Measurements from ENCODE around the gene REEP1.

GRCh38 chr2:86176597-86176996, 160.8 kb downstream of the REEP1 start:
- TF ChIP-seq DPF2 (CRISPR knock-in tag; IDR thresholded peaks at IDR 0.05; ENCODE audit: borderline replicate concordance, low read depth) (no peak), BRCA1 (CRISPR knock-in tag; IDR thresholded peaks at IDR 0.05) (no peak), TRIM22 (IDR thresholded peaks at IDR 0.05) (no peak), SRF (IDR thresholded peaks at IDR 0.05; ENCODE audit: low read depth, low read length) (no peak), CTCF (CRISPR knock-in tag; IDR thresholded peaks at IDR 0.05) (no peak), MXI1 (IDR thresholded peaks at IDR 0.05; ENCODE audit: borderline replicate concordance, low read depth, low read length) (no peak), POLR2A (IDR thresholded peaks at IDR 0.05; ENCODE audit: insufficient read depth in 1 of 2, low read depth in 2 of 2, low read length in 2 of 2) (no peak), GRHL1 (CRISPR knock-in tag; conservative IDR thresholded peaks at IDR 0.05) (no peak), JUN (CRISPR knock-in tag; IDR thresholded peaks at IDR 0.05) (no peak), TCF7 (IDR thresholded peaks at IDR 0.05; ENCODE audit: low read depth) (no peak)
- TF ChIP-seq, protein P1, sequence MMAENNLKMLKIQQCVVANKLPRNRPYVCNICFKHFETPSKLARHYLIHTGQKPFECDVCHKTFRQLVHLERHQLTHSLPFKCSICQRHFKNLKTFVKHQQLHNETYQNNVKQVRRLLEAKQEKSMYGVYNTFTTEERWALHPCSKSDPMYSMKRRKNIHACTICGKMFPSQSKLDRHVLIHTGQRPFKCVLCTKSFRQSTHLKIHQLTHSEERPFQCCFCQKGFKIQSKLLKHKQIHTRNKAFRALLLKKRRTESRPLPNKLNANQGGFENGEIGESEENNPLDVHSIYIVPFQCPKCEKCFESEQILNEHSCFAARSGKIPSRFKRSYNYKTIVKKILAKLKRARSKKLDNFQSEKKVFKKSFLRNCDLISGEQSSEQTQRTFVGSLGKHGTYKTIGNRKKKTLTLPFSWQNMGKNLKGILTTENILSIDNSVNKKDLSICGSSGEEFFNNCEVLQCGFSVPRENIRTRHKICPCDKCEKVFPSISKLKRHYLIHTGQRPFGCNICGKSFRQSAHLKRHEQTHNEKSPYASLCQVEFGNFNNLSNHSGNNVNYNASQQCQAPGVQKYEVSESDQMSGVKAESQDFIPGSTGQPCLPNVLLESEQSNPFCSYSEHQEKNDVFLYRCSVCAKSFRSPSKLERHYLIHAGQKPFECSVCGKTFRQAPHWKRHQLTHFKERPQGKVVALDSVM (CRISPR knock-in tag; IDR thresholded peaks at IDR 0.05): no peak
- TF ChIP-seq, protein P2, sequence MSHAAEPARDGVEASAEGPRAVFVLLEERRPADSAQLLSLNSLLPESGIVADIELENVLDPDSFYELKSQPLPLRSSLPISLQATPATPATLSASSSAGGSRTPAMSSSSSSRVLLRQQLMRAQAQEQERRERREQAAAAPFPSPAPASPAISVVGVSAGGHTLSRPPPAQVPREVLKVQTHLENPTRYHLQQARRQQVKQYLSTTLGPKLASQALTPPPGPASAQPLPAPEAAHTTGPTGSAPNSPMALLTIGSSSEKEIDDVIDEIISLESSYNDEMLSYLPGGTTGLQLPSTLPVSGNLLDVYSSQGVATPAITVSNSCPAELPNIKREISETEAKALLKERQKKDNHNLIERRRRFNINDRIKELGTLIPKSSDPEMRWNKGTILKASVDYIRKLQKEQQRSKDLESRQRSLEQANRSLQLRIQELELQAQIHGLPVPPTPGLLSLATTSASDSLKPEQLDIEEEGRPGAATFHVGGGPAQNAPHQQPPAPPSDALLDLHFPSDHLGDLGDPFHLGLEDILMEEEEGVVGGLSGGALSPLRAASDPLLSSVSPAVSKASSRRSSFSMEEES (CRISPR knock-in tag; IDR thresholded peaks at IDR 0.05): no peak
